ENCODE results near the gene PWWP2B. TPM values are rescaled to one million over a fixed set of nuclear protein-coding genes. Genes with fewer than 3 reads are reported as not detected.
"Not testable (repeated sequence)": the region's sequence is repeated elsewhere in the genome, so short reads cannot be mapped to it uniquely, and the experiment has no call there.

Gene PWWP2B
- total and polyA plus RNA-seq, 2 of the 8 experiments (the other 6 are each of a cell fraction or from before 2014, with no cell fraction given): 5.3 to 10.8 TPM

GRCh38 chr10:132386896-132387295 lies 10.1 kb upstream of the PWWP2B start:
- H2BK12ac ChIP-seq (ENCODE audit: low read depth, low read length); H3K9me3 ChIP-seq (ENCODE audit: insufficient read depth in 2 of 2, low read depth in 1 of 2, low read length in 1 of 2); H4K8ac ChIP-seq (ENCODE audit: extremely low read depth, insufficient read depth, low read length); FAIRE-seq; H3K9ac ChIP-seq (replicated peaks in 1 of 4; ENCODE audit: extremely low read depth in 1 of 4, low read depth in 3 of 4, low read length in 3 of 4); H4K20me1 ChIP-seq (replicated peaks in 1 of 2; ENCODE audit: control insufficient read depth in 1 of 2, insufficient read depth in 2 of 2, low read length in 2 of 2); H3K27me3 ChIP-seq (replicated peaks in 1 of 4; ENCODE audit: control insufficient read depth in 3 of 4, extremely low read depth in 1 of 4, insufficient read depth in 3 of 4, low read length in 3 of 4); H2BK5ac ChIP-seq (ENCODE audit: low read depth, low read length); H3K79me2 ChIP-seq (ENCODE audit: control insufficient read depth in 1 of 2, insufficient read depth in 2 of 2, low read length in 2 of 2); H3K79me1 ChIP-seq (ENCODE audit: low read depth, low read length); H4K5ac ChIP-seq (ENCODE audit: insufficient read length, low read depth, low read length); H3K56ac ChIP-seq (replicated peaks; ENCODE audit: insufficient read length, low read depth, low read length); H3K18ac ChIP-seq (ENCODE audit: extremely low read depth, low read length); H3K4me3 ChIP-seq (ENCODE audit: extremely low read depth in 1 of 4, insufficient read depth in 2 of 4, low read depth in 3 of 4, low read length in 4 of 4); H3K14ac ChIP-seq (ENCODE audit: insufficient read length); H3K23ac ChIP-seq (ENCODE audit: insufficient read length); H2BK120ac ChIP-seq (replicated peaks; ENCODE audit: low read depth, low read length); H2BK15ac ChIP-seq (ENCODE audit: low read length); POLR2A ChIA-PET (ENCODE audit: partially characterized antibody); H3K27ac ChIP-seq (ENCODE audit: low read depth, low read length); H2AFZ ChIP-seq (ENCODE audit: low read length); DNase-seq (ENCODE audit: low read depth in 1 of 2, low spot score in 2 of 2); H2AK5ac ChIP-seq (ENCODE audit: low read depth, low read length); H4K91ac ChIP-seq (replicated peaks; ENCODE audit: insufficient read length, low read length); H3K4ac ChIP-seq (replicated peaks; ENCODE audit: insufficient read length, low read depth, low read length); H3K4me2 ChIP-seq (ENCODE audit: insufficient read depth in 1 of 2, low read depth in 2 of 2, low read length in 2 of 2); H2BK20ac ChIP-seq (ENCODE audit: low read length); H3K36me3 ChIP-seq (ENCODE audit: control insufficient read depth in 2 of 4, insufficient read depth in 4 of 4, low read length in 3 of 4); H3K23me2 ChIP-seq (ENCODE audit: low read depth, low read length): not testable (repeated sequence)
- H3K4me1 ChIP-seq (replicated peaks in 1 of 4; ENCODE audit: control insufficient read depth in 3 of 4, insufficient read depth in 4 of 4, low read length in 3 of 4): peaks cover 0 to 12% (median 9%) of the 10 kb centered on the region in 4 experiments; a peak in 6 of 7 replicates
- CTCF ChIA-PET (ENCODE audit: partially characterized antibody): interaction anchor here (0.7 to 1.2 kb wide), 4 partner anchors 23 to 66 kb away, joined by 3 to 10 read pairs (median 4); no protein-coding TSS in a partner anchor
- no CpG with 5 or more reads among the region's 1 CpG for WGBS, 2 experiments (ENCODE audit: extremely low coverage in 1 of 2, insufficient coverage in 1 of 2, insufficient read length in 1 of 2, insufficient replicate concordance in 2 of 2, low coverage in 1 of 2, low lambda C conversion rate in 2 of 2, missing lambda C conversion rate in 1 of 2)

Data from H1 (cell line).